Measurements from ENCODE around the gene SUDS3.

Gene SUDS3

GRCh38 chr12:118357257-118358007, 18.9 kb upstream of the SUDS3 start:
- peak; percentile 86 to 92 for DNase-seq

- DNase-seq = no peak
Observed at GRCh38 chr12:118358008-118358359, 18.4 kb upstream of the SUDS3 start.

- peak; percentile 61 to 70 for DNase-seq
Observed at GRCh38 chr12:118358612-118359540, 17.5 kb upstream of the SUDS3 start.

- DNase-seq = peak; percentile 33 to 38
Observed at GRCh38 chr12:118359541-118359915, 16.8 kb upstream of the SUDS3 start.

GRCh38 chr12:118361092-118361404, 15.3 kb upstream of the SUDS3 start:
- DNase-seq = no peak

GRCh38 chr12:118361889-118362288, 14.5 kb upstream of the SUDS3 start:
- peak; percentile 43 to 58 for DNase-seq

- DNase-seq = no peak
Observed at GRCh38 chr12:118368821-118369220, 7.5 kb upstream of the SUDS3 start.

GRCh38 chr12:118370601-118371000, 5.8 kb upstream of the SUDS3 start:
- no peak for DNase-seq

GRCh38 chr12:118371321-118372282, 4.8 kb upstream of the SUDS3 start:
- peak in 1 of 2 experiments; percentile 4 for DNase-seq

- DNase-seq = peak; percentile 96 to 98
Observed at GRCh38 chr12:118372541-118373495, 3.5 kb upstream of the SUDS3 start, which contains the start of gene TAOK3. Gene TAOK3, minus strand, starts transcription at chr12:118372907. Its CDS starts 117,340 bp downstream, at chr12:118255567.

GRCh38 chr12:118373616-118374015, 2.7 kb upstream of the SUDS3 start:
- DNase-seq = no peak

GRCh38 chr12:118374126-118374725, 2.1 kb upstream of the SUDS3 start:
- DNase-seq = no peak

- DNase-seq = no peak
Observed at GRCh38 chr12:118374909-118375308, 1.4 kb upstream of the SUDS3 start.

- DNase-seq = no peak
Observed at GRCh38 chr12:118375348-118375747, 1.0 kb upstream of the SUDS3 start.

- no peak for DNase-seq
Observed at GRCh38 chr12:118377021-118377883, 897 bp downstream of the SUDS3 start.

- DNase-seq = peak; percentile 40 to 68
Observed at GRCh38 chr12:118377884-118378470, 1.6 kb downstream of the SUDS3 start.

- DNase-seq = no peak
Observed at GRCh38 chr12:118391424-118391823, 15.1 kb downstream of the SUDS3 start.

- DNase-seq = no peak
Observed at GRCh38 chr12:118391836-118392235, 15.5 kb downstream of the SUDS3 start.

- no peak for DNase-seq
Observed at GRCh38 chr12:118397708-118398440, 21.5 kb downstream of the SUDS3 start.
